ENCODE results near the gene CAPN12.

The CAPN12 gene

DNA sequence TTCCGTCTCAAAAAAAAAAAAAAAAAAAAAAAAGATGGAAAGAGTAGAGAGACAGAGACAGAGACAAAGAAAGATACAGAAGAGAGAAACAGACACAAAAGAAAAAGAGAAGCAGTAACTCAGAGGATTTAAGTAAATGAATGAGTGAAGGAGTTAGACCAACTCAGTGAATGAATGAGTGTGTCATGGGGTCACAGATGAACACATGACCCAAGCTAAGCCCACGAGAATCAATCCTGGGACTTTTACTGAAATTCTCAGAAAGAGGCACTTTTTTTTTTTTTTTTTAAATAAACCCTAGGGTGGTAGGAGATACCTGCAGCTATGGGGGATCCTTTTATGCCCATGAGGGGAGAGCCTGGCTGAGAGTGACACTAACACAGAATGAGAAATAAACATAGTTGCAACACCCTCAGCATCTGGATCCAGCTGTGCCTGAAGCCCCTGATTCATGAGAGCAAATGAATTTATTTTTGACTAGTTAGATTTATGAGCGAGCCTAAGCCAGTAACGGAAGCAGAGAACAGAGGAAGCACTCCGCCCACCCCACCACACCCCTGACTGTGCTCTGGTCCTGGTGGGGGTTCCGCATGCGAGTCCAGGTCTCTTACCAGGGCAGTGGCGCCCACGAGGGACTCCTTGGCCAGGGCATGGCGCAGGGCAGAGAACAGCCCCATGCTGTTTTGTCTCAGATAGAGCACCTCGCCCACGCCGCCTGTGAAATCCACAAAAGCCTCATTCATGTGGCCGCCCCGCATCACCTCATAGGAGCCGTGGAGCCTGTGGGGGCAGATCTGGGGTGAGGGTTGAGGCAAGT, 4.6 kb downstream of the CAPN12 start:
- DNase-seq (ENCODE audit: low spot score), result no peak

DNA sequence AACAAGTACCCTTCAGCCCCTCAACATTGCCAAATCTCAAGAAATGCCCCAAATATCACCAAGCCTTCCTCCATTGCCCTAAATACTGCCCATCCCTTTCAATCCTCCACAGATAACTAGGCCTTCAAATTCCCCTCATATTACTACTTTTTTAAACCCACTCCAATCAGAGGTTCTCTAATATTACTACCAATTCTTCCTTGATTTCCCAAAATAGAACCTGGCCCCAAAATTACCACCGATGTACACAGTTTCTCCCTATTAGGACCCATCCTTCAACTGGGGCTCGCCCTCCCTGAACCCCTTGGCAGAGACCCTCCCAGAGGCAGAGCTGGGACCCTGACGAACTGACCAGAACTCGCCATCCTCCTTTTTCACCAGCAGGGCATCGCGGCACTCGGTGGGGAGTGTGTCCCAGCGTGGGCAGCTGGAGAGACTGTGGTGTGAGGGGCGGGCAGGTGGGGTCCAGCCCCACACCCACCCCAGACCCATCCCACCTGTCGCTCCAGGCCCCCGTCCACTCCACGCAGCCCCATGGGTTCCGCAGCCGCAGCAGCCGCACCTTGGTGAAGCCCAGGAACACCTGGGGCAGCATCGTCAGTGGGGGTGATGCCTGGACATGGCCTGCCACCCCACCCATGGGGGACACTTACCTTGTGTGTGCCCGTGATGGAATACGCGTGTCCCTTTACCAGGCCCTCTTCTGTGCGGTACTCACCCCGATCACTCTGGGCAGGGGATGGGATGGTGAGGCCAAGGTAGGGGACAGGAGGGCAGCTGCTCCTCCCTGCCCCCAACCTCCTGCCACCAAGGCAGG, 6.1 kb downstream of the CAPN12 start:
- DNase-seq (ENCODE audit: low spot score), result no peak

DNA sequence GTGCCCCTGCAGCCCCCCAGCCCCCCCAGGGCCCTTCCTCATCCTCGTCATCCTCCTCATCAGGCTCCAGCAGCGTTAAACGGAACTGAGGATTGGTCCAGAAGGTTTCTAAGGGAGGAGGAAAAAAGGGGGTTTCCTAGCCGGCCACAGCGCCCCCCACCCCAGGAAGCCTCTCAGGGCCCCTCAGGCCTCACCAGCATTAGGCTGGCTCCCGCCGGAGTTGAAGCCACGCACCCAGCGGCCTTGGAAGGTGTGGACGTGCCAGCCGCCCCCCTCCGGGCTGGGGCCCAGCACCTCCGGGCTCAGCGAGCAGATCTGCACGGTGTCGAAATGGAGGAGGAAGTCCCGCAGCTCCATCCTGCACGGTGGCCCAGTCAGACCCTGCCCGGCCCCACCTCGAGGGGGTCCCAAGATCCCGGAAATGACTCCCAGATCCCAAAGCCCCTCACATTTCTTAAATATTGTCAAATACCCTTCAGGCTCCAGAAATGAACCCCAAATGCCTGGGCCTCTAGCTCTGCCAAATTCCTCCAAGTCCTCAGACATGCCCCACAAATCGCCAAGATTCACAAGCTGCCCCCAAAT, 6.9 kb downstream of the CAPN12 start:
- no peak for DNase-seq (ENCODE audit: low spot score)

DNA sequence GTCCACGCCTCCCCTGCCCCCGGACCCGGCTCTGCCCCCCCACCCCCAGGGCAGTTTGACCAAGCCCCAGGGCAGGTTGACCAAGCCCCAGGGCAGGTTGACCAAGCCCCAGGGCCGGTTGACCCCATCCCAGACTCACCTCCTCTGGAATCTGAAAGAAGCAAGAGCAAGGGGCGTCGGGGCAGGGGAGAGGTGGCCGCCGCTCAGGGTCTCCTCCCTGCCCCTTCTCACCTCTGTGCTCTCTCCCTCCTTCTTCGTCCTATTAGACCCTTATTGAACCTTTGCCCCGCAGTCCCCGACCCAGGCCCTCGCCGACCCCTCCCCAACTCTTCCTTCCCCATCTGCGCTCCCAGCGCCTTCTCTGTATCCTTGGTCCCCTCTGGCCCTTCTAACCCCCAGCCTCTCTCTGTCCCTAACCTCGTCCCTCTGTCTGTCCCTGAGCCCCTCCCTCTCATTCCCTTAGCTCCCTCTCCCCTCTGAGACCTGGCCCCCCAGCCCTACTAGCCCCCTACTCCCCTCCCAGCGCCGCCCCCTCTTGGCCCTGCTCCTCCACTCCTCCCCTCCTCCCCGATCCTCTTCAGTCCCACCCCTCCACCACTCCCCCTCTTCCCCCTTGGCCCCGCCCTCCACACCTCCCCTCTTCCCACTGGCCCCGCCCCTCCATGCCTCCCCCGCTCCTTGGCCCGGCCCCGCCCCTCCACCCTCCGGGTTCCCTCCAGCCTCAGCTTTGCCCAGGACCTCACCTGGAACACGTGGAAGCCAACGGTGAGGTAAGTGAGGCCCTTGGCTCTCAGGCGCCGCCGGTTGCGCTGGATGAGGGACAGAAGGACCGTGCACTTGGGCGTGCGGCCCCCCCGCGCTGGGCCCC, 7.6 kb downstream of the CAPN12 start:
- peak; percentile 60 for DNase-seq (ENCODE audit: low spot score)

DNA sequence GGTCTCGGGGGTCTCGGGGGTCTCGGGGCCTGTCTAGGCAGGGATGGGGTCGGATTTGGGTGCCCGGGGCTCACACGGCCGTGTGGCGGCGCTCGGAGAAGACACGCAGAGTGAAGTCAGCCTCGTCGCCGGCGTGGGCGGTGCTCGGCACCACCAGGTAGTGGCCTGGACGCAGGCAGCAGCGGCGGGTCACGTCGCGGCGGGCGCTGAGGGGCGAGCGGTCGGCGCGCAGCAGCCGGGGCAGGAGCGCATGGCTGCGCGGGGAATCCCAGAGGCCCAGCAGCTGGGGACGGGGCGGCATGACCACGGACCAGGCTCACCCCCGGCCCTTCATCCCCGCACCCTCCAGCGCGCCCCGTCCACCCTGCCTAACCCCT, 8.2 kb downstream of the CAPN12 start:
- peak; percentile 67 for DNase-seq (ENCODE audit: low spot score)

DNA sequence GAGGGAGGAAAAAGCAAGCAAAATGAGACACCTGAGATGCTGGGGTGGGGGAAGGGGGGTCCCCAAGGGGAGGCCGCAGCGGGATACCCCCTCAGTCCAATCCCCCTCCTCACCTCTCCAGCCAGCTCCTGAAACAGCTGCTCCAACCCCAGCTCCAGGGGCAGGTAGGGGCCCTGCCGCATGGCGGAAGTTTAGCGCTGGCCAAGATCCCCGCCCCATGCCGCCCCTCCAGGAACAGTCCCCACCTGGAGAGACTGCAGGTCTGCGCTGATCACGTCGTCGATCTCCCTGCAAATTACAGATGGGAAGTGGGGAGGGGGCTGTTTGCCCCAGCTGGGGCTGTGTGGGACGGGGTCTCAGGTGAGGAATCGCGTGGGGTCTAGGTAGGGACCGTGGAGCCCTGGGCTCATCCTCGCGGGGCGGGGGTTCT, 9.0 kb downstream of the CAPN12 start:
- DNase-seq (ENCODE audit: low spot score), result peak; percentile 42

DNA sequence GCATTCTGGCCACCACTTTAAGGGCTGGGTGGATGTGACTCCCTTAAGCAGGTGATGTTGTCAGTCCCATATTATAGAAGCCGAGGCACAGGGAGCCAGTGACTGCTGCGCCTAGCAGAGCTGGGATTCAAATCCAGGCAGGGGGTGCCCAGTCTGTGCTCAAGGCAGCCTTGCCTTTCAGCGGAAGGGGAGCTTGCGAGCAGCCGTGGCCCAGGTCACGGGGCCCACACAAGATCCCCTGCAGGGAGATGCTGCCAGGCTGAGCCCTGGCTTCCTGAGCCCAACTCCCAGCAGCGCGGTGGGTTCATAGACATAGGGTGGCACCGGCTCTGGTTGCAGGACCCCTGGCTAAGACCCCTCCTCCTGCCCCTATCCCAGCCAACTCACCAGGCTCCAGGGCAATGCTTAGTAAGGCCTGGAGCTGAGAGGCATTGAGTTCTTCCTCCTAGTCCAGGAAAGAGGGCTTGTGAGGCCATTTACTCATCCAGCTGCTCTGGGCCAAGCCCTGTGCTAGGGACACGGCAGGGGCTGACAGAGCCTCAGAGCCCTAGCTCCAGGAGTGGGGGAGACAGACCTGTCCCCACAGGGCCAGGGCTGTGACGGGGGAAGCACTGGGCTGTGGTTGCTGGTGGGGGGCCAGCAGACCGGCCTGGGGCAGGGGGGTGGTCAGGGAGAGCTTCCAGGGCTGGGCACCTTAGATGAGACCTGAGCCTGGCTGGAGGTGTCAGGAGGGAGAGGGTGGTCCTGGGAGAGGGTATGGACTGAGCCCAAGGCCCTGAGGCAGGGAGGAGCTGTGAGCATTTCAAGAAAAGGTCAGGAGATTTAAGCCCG, 9.6 kb downstream of the CAPN12 start:
- DNase-seq (ENCODE audit: low spot score), result peak; percentile 64

DNA sequence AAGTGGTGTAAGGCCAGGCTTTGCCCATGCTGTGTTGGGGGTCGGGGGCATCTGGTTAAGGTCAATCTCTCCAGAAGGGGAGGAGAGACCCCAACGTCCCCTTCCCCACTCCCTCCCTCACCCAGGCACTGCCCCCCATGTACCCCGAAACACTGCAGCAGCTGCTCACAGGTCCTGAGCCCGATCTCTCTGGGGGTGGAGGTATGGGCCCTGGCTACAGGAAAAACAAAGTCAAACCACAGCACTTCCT, 10.2 kb downstream of the CAPN12 start:
- no peak for DNase-seq (ENCODE audit: low spot score)

DNA sequence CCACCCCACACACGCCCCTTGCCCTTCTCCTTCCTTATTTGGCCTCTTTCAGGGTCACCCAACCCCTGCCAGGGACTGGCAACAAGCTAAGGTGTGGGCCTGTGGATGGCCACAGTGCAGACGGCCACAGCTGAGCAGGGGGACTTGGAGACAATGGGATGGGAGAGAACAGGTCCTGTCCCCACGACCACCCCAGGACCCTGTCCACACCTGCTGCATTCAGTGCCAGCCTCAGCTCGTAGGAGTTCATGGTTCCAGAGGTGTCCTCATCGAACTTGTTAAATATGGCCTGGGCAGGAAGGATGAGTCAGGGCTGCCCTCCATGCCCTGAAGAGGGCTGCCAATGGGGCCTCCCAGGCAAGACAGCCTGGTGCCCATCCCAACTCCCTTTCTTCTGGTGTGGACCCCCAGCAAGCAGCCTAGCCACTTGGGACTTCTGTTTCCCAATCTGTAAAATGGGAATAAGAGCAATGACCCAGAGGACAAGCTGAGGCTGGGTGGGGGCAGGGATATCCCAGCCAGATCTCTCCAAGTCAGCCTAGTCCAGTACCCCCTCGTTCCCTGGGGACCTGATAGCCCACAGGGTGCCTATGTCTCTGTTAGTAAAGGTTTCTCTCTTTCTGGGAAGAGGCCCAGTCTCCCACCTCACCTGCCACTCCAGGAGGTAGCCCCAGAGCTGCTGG, 10.6 kb downstream of the CAPN12 start:
- DNase-seq (ENCODE audit: low spot score), result peak; percentile 53

DNA sequence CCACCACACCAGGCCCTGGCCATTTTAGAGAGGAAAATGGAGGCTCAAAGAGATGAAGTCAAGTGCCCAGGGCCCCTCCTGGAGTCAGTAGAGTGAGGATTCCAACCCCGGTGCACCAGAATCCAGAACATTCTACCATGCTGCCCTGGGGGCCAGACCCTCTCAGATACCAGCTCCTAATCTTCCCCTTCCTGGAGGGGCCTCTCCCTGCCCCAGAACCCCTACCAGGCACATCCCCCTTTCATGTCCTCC, 11.1 kb downstream of the CAPN12 start:
- DNase-seq (ENCODE audit: low spot score), result no peak

DNA sequence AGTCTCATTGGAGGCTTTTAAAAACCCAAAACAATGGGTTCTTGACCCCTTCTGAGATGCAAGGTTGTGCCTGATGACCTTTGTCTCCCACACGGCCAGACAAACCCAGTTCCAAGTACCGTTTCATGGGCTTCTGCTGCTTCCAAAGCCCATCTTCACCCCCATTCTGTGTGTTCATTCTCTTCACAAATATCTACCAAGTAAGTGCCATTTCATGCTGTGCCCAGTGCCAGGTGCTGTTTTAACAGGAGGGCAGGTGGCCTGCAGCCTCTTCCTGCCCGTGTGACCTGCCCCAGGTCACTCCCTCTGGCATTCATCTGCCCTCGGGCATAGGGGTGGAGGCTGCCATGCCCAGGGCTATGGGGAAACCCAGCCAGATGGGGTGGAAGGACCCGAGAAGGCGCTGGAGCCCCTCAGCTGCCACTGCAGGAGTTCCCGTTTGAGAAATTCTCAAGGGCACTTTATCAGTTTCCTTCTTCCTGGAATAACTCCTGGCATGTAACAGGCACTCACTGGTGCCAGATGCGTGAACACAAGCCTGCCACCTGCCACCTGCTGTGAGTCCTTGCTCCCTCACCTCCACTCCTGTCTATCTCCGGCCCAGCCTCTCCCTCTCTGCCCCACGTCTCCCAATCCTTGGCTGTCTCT, 12.5 kb downstream of the CAPN12 start:
- no peak for DNase-seq (ENCODE audit: low spot score)

DNA sequence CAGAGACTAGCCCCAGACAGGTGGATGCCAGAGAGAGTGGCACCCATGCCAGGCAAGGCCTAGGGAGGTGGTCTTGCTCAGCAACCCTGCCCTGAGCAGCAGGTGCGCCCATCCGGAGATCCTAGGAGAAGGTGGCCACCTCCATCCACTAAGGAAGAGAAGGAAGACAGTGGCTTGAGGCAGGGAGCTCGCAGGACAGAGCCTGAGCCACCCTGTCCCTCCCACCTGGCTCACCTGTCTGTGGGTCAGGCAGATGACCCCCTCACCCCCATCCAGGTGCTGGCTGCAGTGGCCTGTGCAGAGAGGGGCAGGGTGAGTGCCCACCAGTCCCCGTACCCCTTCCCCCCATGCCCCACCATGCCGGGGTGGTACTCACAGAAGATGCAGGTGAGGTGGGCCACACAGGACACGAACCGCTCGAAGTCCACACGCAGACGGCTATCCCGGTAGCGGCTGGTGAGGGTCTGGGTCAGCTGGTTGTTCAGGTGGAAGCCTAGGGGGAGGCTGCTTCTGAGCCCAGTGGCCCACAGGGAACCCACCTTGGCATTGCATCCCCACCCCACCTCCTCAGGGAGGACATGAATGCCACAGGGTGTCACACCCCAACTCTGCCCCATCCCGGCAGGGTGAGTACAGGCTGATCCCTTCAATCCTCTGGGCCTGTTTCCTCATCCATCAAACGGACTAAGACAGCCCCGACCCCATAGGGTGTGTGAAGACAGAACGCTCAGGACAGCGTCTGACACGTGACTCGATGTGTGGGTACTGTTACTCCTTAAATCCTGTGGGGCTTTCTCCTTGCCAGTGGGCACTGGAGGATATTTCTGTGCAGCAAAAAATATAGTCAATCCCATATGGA, 13.3 kb downstream of the CAPN12 start:
- DNase-seq (ENCODE audit: low spot score), result no peak

DNA sequence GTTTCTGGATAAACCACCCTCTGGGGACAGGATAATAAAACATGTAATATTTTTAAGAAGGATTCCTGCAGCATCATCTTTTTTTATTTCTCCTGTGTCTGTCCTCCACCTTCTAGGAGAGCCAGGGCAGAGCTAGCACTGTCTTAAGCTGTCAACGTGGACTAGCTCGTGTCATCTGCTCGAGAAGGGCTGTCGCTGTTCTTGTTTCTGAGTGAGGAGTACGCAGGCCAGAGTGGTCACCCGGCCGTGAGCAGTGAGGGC, 13.9 kb downstream of the CAPN12 start:
- no peak for DNase-seq (ENCODE audit: low spot score)

DNA sequence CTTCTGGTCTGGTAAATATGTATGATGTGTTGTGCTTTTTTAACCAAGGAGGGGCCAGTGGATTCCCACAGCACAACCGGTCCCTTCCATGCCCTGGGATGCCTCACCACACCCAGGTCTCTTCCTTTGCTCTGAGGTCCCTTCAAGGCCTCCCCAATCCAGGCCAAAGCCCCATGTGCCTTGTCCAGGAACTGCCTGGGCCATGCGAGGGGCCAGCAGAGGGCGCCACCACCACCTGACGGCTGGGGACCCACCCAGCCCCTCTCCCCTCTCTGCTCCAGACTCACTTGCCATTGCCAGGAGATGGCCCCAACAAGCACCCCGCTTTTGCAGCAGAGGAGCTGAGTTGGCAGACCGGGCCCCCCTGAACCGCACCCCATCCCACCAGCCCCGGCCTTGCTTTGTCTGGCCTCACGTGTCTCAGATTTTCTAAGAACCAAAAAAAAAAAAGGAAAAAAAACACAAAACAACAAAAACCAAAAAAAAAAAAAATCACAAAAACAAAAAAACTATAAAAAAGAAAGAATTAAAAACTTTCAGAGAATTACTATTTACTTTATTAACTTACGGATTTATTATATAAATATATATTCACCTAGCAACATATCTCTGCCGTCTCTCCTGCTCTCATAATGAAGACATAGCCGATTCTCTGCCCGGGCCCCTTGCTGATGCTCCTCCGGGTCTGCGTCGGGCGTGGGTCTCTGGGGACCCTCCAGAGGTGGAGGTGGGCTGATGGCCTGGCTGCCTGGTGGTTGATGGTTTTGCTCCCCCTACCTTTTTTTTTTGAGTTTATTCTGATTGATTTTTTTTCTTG, 14.4 kb downstream of the CAPN12 start:
- peak; percentile 67 for DNase-seq (ENCODE audit: low spot score)

DNA sequence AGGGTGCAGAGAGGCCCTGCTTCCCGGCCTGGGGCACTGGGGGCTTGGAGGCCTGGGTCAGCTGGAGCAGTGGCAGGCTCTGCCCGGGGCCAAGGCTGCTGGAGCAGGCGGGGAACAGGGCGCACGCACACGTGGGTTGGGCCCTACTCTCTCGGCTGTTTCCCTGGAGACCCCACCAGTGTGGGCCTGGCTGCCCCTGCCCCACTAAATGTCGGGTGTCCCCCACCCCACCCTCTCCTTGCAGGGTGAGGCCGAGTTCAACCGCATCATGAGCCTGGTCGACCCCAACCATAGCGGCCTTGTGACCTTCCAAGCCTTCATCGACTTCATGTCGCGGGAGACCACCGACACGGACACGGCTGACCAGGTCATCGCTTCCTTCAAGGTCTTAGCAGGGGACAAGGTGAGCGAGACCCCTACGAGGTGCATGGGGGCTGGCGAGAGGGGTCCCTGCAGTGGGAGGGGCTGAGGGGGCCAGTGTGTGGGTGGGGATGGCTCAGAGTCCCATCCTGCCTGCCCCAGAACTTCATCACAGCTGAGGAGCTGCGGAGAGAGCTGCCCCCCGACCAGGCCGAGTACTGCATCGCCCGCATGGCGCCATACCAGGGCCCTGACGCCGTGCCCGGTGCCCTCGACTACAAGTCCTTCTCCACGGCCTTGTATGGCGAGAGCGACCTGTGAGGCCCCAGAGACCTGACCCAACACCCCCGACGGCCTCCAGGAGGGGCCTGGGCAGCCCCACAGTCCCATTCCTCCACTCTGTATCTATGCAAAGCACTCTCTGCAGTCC, 15.3 kb downstream of the CAPN12 start:
- no peak for DNase-seq (ENCODE audit: low spot score)

DNA sequence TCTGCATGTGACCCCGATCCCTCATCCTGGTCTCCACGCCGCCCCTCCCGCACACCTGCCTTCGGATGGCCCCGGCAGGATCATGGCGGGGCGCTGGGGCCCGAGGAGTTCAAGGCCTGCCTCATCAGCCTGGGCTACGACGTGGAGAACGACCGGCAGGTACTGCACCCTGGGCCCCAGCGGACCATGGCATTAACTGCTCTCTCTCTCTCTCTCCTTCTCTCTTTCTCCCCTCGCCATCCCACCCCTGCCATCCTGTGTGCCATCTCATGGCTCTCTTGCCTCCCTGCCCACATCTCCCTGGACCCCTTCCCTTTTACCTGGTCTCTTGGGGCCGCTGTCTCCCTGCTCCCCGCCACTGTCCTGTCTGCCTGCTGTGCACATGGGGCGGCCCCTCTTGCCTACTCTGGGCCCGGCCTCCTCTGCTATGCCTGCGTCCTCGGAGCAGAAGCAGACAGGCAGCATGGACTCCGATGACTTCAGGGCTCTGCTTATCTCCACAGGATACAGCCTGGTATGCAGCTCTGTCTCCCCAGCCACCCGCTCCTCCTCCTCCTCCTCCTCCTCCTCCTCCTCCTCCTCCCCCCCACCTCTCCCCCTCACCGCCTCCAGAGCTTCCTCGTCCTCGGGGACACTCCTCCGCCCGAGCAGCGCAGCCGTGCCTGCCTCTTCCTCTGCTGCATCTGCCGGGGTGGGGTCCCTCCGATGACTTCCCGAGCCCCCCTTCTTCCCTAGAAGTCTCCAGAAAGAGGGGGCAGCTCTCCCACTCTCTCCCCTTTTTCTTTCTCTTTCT, 16.2 kb downstream of the CAPN12 start:
- DNase-seq (ENCODE audit: low spot score), result no peak

DNA sequence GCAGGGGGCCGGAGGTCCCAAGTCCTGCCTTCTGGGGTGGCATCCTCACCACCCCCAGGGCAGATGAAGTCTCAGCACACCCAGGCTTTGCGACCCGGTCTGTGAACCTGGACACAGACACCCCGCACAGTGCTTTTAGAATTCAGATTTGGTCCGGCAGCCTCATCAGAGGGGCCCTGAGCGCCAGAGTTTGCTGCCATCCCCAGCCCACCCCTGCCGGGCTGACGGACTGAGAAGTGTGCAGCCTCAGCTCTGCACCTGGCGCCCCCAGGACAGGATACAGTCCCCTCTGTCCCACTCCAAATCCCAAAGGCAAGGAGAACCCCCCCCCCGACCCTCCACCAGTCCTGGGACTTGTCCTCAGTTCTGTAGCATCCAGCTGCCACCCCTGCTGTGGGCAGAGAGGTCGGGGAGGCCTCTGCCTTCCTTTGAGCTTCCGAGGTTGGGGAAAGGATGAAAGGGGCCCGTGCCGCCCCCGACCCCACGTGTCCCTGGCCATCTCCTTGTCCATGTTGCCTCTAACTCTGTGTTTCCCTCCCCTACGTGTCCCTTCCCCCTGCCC, 16.9 kb downstream of the CAPN12 start:
- DNase-seq (ENCODE audit: low spot score), result no peak

All from kidney tubule cell (primary cell).